Astrocyte (in vitro differentiated cells and primary cell): Measurements from ENCODE around the gene NPFFR1.
A peak's percentile ranks its signal among the peaks of the same experiment; 100 is the strongest.

Source experiments
- CTCF ChIP-seq: IDR thresholded peaks from 2 replicates; pipeline ENCODE4 v1.5.1; 2011; ENCODE audit warnings: low read depth, mild to moderate bottlenecking, inconsistent platforms, low read length, moderate library complexity; ENCODE audit not compliant: insufficient read depth
- EZH2 ChIP-seq: IDR thresholded peaks from 2 replicates; pipeline ENCODE4 v1.6.1; 2012; ENCODE audit warnings: mild to moderate bottlenecking, low read length, inconsistent platforms; ENCODE audit not compliant: insufficient read depth

GRCh38 chr10:70267161-70267933, 16.5 kb downstream of the NPFFR1 start:
- TF ChIP-seq CTCF: peak; percentile 14
- no peak for TF ChIP-seq EZH2
